ENCODE measurements around the gene POLA1. TPM values are rescaled to one million over a fixed set of nuclear protein-coding genes. Genes with fewer than 3 reads are reported as not detected.

The POLA1 gene
- total and polyA plus RNA-seq, 2 of the 4 experiments (the other 2 are of a cell fraction) = 4.0 to 15.1 TPM

DNA sequence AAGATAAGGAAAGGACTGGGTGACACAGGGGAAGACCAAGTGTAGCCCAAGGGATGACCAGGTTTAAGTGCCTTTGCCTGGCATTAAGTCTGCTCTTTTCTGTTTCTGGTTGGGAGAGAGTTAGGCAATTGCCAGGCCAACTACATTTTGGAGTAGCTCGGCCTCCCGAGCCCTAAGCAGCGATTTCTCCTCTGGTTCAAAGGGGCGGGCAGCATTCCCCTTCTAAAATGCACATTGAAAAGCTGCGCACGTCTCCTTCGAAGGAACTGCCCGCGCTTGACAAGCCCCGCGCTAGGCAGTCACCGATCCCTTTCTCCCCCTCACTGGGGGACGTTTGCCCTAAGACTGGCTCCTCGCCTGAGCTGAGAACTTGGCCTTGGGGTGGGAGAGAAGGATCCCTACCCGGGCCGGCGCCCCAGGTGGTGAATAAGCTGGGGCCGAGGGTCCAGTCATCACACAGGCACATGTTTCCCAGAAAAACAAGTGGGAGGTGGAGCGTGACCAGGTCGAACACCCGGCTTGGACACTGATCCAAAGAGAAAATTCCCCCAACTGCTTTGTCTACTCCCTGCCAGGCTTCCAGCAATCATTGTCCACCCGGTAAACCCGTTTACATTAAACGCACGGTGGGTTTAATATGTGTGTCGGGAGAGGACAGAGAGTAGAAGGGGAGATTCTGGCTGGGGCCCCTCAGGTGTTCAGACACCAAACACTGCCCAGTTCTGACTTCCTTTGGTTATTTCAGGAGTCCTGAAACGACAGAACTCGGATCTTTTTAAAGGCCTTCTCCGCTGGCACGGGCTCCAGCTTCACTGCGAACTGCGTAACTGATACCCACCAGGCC lies 318.1 kb downstream of the POLA1 start:
- Histone ChIP-seq H4K91ac (ENCODE audit: insufficient read depth, low read depth, low read length) (no peak overlapping the region), H3K14ac (replicated peaks; ENCODE audit: low read depth, low read length) (no peak overlapping the region), H3K79me1 (ENCODE audit: low read depth in 1 of 2, low read length in 2 of 2) (no peaks in the 10 kb centered on the region), H4K5ac (ENCODE audit: low read depth, low read length) (no peak overlapping the region), H3K4me2 (ENCODE audit: low read depth, low read length) (no peak overlapping the region), H2AFZ (replicated peaks; ENCODE audit: low read length, poor library complexity) (no peak overlapping the region), H3K23ac (ENCODE audit: low read depth, low read length) (no peak overlapping the region), H3K27ac (ENCODE audit: insufficient read depth, low read length) (no peak overlapping the region), H2BK20ac (ENCODE audit: low read depth, low read length) (no peak overlapping the region), H2BK15ac (ENCODE audit: low read depth, low read length) (no peak overlapping the region), H3K27me3 (ENCODE audit: control insufficient read depth, insufficient read depth, low read length) (peaks cover 85% of the 10 kb centered on the region), H3K9me1 (ENCODE audit: insufficient read depth, low read length) (no peaks in the 10 kb centered on the region), H2BK5ac (ENCODE audit: low read depth, low read length, poor library complexity, severe bottlenecking) (no peak overlapping the region), H3K4ac (ENCODE audit: low read depth, low read length) (no peak overlapping the region), H3K18ac (ENCODE audit: low read depth, low read length) (no peak overlapping the region), H3K9me3 (ENCODE audit: control insufficient read depth, insufficient read depth, low read length) (peaks cover 20% of the 10 kb centered on the region), H2AK9ac (replicated peaks; ENCODE audit: low read depth, low read length, poor library complexity) (no peak overlapping the region), H3K9ac (ENCODE audit: low read depth, low read length) (no peak overlapping the region), H4K20me1 (ENCODE audit: insufficient read depth, low read length) (no peaks in the 10 kb centered on the region; the same call in 1 of the 2 replicates), H3K56ac (ENCODE audit: extremely low read depth, insufficient read depth, low read length) (no peak overlapping the region), H3K36me3 (ENCODE audit: control insufficient read depth, insufficient read depth, low read length) (no peaks in the 10 kb centered on the region), H3K4me3 (ENCODE audit: insufficient read depth, low read depth, low read length) (no peak overlapping the region), H2BK120ac (ENCODE audit: low read depth, low read length) (no peak overlapping the region), H3K4me1 (ENCODE audit: control insufficient read depth, insufficient read depth, low read length) (no peaks in the 10 kb centered on the region; the same call in 1 of the 2 replicates), H2AK5ac (ENCODE audit: low read depth, low read length) (no peak overlapping the region), H4K8ac (ENCODE audit: low read depth in 2 of 2, low read length in 2 of 2) (no peak overlapping the region)
- in situ Hi-C loops (cut with MboI; ENCODE audit: low sequenced_read_pairs) = no loop called here
- no TSS peak for BruUV-seq (replicated peaks)
- TF ChIP-seq NFE2L2 (IDR thresholded peaks at IDR 0.05; ENCODE audit: low read depth, low read length) (no peak), POLR2A (IDR thresholded peaks at IDR 0.05; ENCODE audit: low read depth, low read length) (no peak), FOS (IDR thresholded peaks at IDR 0.05; ENCODE audit: low read depth, low read length) (no peak), MXI1 (IDR thresholded peaks at IDR 0.05; ENCODE audit: borderline replicate concordance, low read depth, low read length) (no peak), RCOR1 (IDR thresholded peaks at IDR 0.05; ENCODE audit: insufficient replicate concordance, low read length) (no peak), CHD1 (IDR thresholded peaks at IDR 0.05; ENCODE audit: low read depth, low read length) (no peak), CEBPB (IDR thresholded peaks at IDR 0.05; ENCODE audit: low read depth, low read length) (no peak), MAZ (IDR thresholded peaks at IDR 0.05; ENCODE audit: borderline replicate concordance, low read depth, low read length) (no peak), RFX5 (IDR thresholded peaks at IDR 0.05; ENCODE audit: low read depth, low read length) (no peak), BHLHE40 (IDR thresholded peaks at IDR 0.05; ENCODE audit: low read depth, low read length) (no peak), MAFK (IDR thresholded peaks at IDR 0.05; ENCODE audit: low read depth, low read length) (no peak), RAD21 (IDR thresholded peaks at IDR 0.05; ENCODE audit: low read length) (no peak)
- TF ChIP-seq, protein P1, sequence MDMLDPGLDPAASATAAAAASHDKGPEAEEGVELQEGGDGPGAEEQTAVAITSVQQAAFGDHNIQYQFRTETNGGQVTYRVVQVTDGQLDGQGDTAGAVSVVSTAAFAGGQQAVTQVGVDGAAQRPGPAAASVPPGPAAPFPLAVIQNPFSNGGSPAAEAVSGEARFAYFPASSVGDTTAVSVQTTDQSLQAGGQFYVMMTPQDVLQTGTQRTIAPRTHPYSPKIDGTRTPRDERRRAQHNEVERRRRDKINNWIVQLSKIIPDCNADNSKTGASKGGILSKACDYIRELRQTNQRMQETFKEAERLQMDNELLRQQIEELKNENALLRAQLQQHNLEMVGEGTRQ (IDR thresholded peaks at IDR 0.05; ENCODE audit: low read depth, low read length) = no peak
- TF ChIP-seq, protein P2, sequence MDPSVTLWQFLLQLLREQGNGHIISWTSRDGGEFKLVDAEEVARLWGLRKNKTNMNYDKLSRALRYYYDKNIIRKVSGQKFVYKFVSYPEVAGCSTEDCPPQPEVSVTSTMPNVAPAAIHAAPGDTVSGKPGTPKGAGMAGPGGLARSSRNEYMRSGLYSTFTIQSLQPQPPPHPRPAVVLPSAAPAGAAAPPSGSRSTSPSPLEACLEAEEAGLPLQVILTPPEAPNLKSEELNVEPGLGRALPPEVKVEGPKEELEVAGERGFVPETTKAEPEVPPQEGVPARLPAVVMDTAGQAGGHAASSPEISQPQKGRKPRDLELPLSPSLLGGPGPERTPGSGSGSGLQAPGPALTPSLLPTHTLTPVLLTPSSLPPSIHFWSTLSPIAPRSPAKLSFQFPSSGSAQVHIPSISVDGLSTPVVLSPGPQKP (IDR thresholded peaks at IDR 0.05; ENCODE audit: borderline replicate concordance, low read depth, low read length) = no peak
- TF ChIP-seq, protein P3, sequence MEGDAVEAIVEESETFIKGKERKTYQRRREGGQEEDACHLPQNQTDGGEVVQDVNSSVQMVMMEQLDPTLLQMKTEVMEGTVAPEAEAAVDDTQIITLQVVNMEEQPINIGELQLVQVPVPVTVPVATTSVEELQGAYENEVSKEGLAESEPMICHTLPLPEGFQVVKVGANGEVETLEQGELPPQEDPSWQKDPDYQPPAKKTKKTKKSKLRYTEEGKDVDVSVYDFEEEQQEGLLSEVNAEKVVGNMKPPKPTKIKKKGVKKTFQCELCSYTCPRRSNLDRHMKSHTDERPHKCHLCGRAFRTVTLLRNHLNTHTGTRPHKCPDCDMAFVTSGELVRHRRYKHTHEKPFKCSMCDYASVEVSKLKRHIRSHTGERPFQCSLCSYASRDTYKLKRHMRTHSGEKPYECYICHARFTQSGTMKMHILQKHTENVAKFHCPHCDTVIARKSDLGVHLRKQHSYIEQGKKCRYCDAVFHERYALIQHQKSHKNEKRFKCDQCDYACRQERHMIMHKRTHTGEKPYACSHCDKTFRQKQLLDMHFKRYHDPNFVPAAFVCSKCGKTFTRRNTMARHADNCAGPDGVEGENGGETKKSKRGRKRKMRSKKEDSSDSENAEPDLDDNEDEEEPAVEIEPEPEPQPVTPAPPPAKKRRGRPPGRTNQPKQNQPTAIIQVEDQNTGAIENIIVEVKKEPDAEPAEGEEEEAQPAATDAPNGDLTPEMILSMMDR (conservative IDR thresholded peaks at IDR 0.05; ENCODE audit: low read depth, low read length) = no peak
- no peak for DNase-seq
- WGBS, 2 experiments (ENCODE audit: extremely low coverage in 2 of 2, insufficient read length in 1 of 2) = 20% methylated on average over 6 of the region's 32 CpGs; no CpG with 5 or more reads in 1 of the 2 experiments
- dilution Hi-C loops (cut with HindIII; ENCODE audit: low sequenced_read_pairs, unreplicated experiment) = no loop called here
- ATAC-seq (ENCODE audit: low read depth) = no peak
- POLR2A ChIA-PET (ENCODE audit: unreplicated experiment) = no interaction called here
- CTCF ChIA-PET = interaction anchor here (0.5 kb wide), 1 partner anchor 56 kb away, joined by 6 read pairs; no protein-coding TSS in a partner anchor
- intact Hi-C loops (cut with micrococcal nuclease) = no loop called here

Measured in IMR-90 (cell line).